ENCODE data around the gene DGCR2.

- TF ChIP-seq CTCF (IDR thresholded peaks at IDR 0.05): no peak
- TF ChIP-seq POLR2A (IDR thresholded peaks at IDR 0.05): no peak
Observed at GRCh38 chr22:19150482-19151328, 28.5 kb upstream of the DGCR2 start.
